ENCODE measurements around the gene CISH.

The CISH gene

DNA sequence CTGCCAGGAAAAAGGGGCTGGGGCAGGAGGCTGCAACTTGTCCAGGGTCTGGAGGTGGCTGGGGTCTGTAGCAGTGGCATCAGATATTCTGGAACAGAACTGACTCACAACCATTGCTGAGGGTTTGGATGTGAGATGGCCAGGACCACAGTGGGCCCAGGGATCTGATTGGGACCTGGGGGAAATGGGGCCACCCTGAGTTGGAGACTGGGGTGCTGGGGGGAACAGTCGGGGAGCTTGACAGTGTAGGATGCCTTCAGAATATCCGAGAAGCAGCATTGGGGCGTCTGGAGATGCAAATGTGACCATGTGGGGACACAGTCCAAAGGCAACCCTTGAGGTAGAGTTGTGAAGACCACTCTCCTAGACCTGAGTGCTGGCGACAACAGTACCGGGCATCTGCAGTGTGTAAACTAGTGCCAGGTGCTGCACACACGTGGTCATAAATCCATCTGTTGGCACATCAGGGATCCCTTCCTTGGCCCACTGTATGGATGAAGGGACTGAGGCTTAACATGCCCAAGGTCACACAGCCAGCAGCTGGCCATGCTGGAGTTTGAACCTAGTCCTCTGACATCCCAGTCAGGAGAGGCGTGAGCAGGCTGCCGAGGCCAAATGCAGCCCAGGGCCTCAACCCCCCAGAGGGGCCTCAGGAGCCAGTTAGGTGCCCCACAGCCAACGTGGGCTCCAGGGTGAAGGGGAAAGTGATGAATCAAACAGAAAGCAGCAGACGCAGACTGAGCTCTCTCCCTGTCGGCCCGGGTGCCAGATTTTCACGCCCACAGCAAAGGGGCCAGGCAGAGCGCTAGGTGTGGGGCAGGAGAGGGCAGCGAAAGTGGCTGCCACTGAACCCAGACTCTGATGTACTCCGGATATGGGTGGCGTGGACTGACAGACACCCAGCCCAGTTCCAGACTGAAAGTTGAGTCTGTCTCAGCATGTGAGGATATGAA is 23.5 kb downstream of the CISH start:
- Histone ChIP-seq H3K4me3 (ENCODE audit: low read length) (no peak overlapping the region), H3K9ac (ENCODE audit: low read length) (no peak overlapping the region), H3K4me1 (ENCODE audit: control insufficient read depth, insufficient read depth, low read length) (peaks cover 70% of the 10 kb centered on the region), H3K27me3 (replicated peaks; ENCODE audit: control insufficient read depth, insufficient read depth, low read length) (no peaks in the 10 kb centered on the region), H3K36me3 (ENCODE audit: control insufficient read depth, insufficient read depth, low read length, severe bottlenecking) (no peaks in the 10 kb centered on the region), H3K9me3 (ENCODE audit: control insufficient read depth, low read length) (no peaks in the 10 kb centered on the region)
- DNase-seq (ENCODE audit: low read depth) = no peak

DNA sequence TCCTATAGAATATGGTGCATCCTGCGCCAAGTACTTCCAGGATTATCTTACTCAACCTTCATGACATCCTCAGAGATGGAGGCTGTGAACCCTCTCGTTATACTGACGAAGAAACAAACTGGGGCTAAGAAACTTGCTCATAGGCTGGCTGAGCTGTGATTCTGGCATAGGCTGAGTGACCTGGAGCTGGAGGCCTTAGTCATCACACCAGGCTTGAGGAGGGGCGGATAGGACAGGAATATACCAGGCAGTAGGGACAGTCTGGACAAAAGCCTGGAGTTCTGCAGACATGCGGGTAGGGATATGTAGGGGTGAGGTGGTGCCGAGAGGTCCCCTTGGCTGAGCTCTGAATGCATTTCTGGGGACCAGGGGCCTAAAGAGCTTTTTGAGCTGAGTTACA is 24.2 kb downstream of the CISH start:
- no peaks in the 10 kb centered on the region for H3K36me3 ChIP-seq (ENCODE audit: control insufficient read depth, insufficient read depth, low read length, severe bottlenecking)
- H3K4me3 ChIP-seq (ENCODE audit: low read length) = no peak overlapping the region
- H3K9ac ChIP-seq (ENCODE audit: low read length) = no peak overlapping the region
- no peaks in the 10 kb centered on the region for H3K27me3 ChIP-seq (replicated peaks; ENCODE audit: control insufficient read depth, insufficient read depth, low read length)
- DNase-seq (ENCODE audit: low read depth) = no peak
- no peaks in the 10 kb centered on the region for H3K9me3 ChIP-seq (ENCODE audit: control insufficient read depth, low read length)
- peaks cover 71% of the 10 kb centered on the region for H3K4me1 ChIP-seq (ENCODE audit: control insufficient read depth, insufficient read depth, low read length)

DNA sequence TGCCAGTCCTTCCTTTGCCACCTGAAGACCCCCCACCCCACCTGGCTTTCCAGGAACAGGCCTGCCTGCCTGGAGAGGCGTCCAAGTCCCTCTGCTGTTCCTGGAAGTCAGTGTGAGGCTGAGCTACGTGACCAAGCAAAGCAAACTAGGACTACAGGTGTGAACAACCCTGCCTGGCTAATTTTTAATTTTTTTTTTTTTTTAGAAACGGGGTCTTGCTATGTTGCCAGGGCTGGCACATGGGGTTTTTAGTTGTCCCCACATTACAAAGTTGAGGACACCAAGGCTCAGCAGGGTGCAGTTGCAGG is 24.9 kb downstream of the CISH start:
- Histone ChIP-seq H3K4me3 (ENCODE audit: low read length) (no peak overlapping the region), H3K36me3 (ENCODE audit: control insufficient read depth, insufficient read depth, low read length, severe bottlenecking) (no peaks in the 10 kb centered on the region), H3K4me1 (ENCODE audit: control insufficient read depth, insufficient read depth, low read length) (peaks cover 73% of the 10 kb centered on the region), H3K9me3 (ENCODE audit: control insufficient read depth, low read length) (no peaks in the 10 kb centered on the region), H3K9ac (ENCODE audit: low read length) (no peak overlapping the region), H3K27me3 (replicated peaks; ENCODE audit: control insufficient read depth, insufficient read depth, low read length) (no peaks in the 10 kb centered on the region)
- DNase-seq (ENCODE audit: low read depth) = no peak

DNA sequence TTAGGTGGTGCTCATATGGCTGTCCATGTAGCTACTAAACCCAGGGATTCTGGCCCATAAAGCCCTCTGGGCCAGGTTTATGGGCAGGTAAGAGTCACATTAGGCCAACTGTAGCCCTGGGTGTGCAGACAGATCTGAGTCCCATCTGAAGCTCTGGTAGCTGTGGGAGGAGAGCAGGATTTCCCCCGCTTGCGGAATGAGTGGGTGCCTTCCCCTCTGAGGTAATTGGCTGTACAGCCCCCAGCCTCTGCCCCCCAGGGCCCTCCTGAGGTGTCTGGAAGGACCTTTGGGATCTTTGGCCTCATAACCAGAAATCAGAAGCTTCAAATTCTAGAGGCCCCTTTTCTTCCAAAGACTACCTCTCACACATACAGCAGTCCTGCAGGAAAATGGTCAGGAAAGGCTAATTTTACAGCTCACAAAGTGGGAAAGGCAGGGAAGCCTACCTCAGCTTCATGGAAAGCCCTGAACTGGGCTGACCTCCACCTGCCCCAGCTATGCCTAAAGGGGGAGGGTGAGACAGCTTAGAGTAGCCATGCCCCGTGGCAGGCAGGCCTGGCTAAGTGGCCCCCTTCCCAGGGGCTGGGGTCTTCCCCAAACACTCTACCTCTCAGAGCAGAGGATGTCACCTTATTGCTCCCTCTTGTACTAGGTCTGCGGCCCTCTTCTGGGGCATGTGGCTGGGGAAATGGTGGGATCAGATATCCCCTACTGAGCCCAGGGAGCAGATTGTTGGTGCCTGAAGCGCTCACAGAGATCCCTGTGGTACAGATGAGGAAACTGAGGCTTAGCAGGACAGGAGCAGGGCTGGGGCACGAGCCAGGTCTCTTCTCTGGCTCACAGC is 25.4 kb downstream of the CISH start:
- no peak overlapping the region for H3K9ac ChIP-seq (ENCODE audit: low read length)
- H3K4me1 ChIP-seq (ENCODE audit: control insufficient read depth, insufficient read depth, low read length) = peaks cover 76% of the 10 kb centered on the region
- H3K36me3 ChIP-seq (ENCODE audit: control insufficient read depth, insufficient read depth, low read length, severe bottlenecking) = no peaks in the 10 kb centered on the region

DNA sequence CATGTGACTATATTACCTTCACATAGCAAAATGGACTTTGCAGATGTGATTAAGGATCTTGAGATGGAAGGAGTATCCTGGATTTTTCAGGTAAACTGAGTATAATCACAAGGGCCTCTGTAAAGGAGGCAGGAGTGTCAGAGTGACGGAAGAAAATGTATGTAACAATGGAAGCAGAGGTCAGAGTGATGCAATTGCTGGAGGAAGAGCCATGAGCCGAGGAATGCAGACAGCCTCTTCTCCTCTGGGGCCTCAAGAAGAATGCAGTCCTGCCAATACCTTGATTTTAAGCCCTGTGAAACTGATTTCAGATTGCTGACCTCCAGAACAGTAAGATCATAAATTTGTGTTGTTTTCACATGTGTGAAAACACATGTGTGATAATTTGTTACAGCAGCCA is 27.2 kb downstream of the CISH start:
- no peaks in the 10 kb centered on the region for H3K36me3 ChIP-seq (ENCODE audit: control insufficient read depth, insufficient read depth, low read length, severe bottlenecking)
- H3K4me1 ChIP-seq (ENCODE audit: control insufficient read depth, insufficient read depth, low read length) = peaks cover 67% of the 10 kb centered on the region
- no peak overlapping the region for H3K9ac ChIP-seq (ENCODE audit: low read length)
- H3K27me3 ChIP-seq (replicated peaks; ENCODE audit: control insufficient read depth, insufficient read depth, low read length) = no peaks in the 10 kb centered on the region
- H3K9me3 ChIP-seq (ENCODE audit: control insufficient read depth, low read length) = no peaks in the 10 kb centered on the region
- H3K4me3 ChIP-seq (ENCODE audit: low read length) = no peak overlapping the region
- DNase-seq (ENCODE audit: low read depth) = peak; percentile 30

More for the DNA sequence above, 25.4 kb downstream of the CISH start:
- no peaks in the 10 kb centered on the region for H3K27me3 ChIP-seq (replicated peaks; ENCODE audit: control insufficient read depth, insufficient read depth, low read length)
- H3K9me3 ChIP-seq (ENCODE audit: control insufficient read depth, low read length) = no peaks in the 10 kb centered on the region
- no peak for DNase-seq (ENCODE audit: low read depth)
- H3K4me3 ChIP-seq (ENCODE audit: low read length) = no peak overlapping the region

DNA sequence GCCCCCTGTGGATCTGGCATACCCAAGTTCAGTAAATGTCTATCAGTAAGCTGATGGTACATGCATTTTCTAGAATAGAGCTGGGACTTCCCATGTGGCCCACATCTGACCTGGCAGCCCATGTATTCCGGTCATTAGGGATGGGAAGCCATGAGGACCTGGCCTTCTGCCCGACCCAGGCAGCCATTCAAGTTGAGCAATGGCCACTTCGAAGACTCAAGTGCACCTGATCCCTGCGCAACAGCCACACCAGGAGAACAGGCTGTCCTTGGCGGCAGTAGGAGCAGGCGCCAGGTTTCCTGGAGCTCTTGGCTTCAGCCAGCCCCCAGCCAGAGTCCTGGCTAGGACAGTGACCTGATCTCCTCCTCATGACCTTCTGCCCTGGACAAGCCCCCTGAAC is 27.7 kb downstream of the CISH start:
- no peak for DNase-seq (ENCODE audit: low read depth)
- H3K27me3 ChIP-seq (replicated peaks; ENCODE audit: control insufficient read depth, insufficient read depth, low read length) = no peaks in the 10 kb centered on the region
- peaks cover 62% of the 10 kb centered on the region for H3K4me1 ChIP-seq (ENCODE audit: control insufficient read depth, insufficient read depth, low read length)
- H3K9ac ChIP-seq (ENCODE audit: low read length) = no peak overlapping the region
- H3K9me3 ChIP-seq (ENCODE audit: control insufficient read depth, low read length) = no peaks in the 10 kb centered on the region
- H3K4me3 ChIP-seq (ENCODE audit: low read length) = no peak overlapping the region
- no peaks in the 10 kb centered on the region for H3K36me3 ChIP-seq (ENCODE audit: control insufficient read depth, insufficient read depth, low read length, severe bottlenecking)

DNA sequence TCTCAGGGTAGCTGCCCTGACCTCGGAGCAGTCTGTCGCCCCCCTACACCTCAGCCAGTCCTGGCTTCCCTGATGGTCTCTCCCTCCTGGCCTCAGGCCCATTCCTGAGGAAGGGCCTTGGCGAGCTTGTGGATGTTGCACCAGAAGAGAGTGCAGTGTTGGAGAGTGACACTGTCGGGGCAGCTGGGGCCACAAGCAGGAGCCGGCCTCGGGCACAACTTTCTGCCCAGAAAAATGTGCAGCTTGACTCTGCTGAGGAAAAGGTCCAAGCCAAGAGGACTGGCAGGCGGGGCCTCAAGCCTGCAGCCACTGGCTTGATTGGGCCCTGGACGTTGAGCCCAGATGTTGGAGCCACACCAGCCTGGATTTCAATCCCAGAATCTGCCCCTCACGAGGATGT is 29.5 kb downstream of the CISH start:
- Histone ChIP-seq H3K4me1 (ENCODE audit: control insufficient read depth, insufficient read depth, low read length) (peaks cover 44% of the 10 kb centered on the region), H3K9me3 (ENCODE audit: control insufficient read depth, low read length) (no peaks in the 10 kb centered on the region), H3K9ac (ENCODE audit: low read length) (no peak overlapping the region), H3K36me3 (ENCODE audit: control insufficient read depth, insufficient read depth, low read length, severe bottlenecking) (peaks cover 12% of the 10 kb centered on the region), H3K27me3 (replicated peaks; ENCODE audit: control insufficient read depth, insufficient read depth, low read length) (no peaks in the 10 kb centered on the region), H3K4me3 (ENCODE audit: low read length) (no peak overlapping the region)
- no peak for DNase-seq (ENCODE audit: low read depth)

DNA sequence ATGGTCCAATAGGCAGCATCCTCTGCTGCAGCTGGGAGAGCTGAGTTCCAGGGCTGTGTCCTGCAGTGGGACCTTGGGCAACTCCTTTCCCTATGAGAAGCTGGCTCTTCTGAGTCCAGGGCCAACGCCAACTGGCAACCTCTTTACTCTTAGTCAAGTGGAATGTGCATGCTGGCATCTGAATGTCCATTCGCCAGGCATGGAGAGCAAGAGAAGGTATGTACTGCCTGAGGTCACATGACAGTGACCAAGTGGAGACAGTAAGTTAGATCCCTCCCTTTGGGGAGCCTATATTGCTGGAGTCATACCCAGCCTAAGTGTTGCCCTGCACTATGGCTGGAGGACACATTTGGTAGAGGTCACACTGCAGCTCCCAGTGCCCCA is 30.1 kb downstream of the CISH start:
- H3K9me3 ChIP-seq (ENCODE audit: control insufficient read depth, low read length) = no peaks in the 10 kb centered on the region
- H3K4me3 ChIP-seq (ENCODE audit: low read length) = no peak overlapping the region
- peaks cover 16% of the 10 kb centered on the region for H3K36me3 ChIP-seq (ENCODE audit: control insufficient read depth, insufficient read depth, low read length, severe bottlenecking)
- H3K9ac ChIP-seq (ENCODE audit: low read length) = no peak overlapping the region
- no peak for DNase-seq (ENCODE audit: low read depth)
- no peaks in the 10 kb centered on the region for H3K27me3 ChIP-seq (replicated peaks; ENCODE audit: control insufficient read depth, insufficient read depth, low read length)
- peaks cover 41% of the 10 kb centered on the region for H3K4me1 ChIP-seq (ENCODE audit: control insufficient read depth, insufficient read depth, low read length)

DNA sequence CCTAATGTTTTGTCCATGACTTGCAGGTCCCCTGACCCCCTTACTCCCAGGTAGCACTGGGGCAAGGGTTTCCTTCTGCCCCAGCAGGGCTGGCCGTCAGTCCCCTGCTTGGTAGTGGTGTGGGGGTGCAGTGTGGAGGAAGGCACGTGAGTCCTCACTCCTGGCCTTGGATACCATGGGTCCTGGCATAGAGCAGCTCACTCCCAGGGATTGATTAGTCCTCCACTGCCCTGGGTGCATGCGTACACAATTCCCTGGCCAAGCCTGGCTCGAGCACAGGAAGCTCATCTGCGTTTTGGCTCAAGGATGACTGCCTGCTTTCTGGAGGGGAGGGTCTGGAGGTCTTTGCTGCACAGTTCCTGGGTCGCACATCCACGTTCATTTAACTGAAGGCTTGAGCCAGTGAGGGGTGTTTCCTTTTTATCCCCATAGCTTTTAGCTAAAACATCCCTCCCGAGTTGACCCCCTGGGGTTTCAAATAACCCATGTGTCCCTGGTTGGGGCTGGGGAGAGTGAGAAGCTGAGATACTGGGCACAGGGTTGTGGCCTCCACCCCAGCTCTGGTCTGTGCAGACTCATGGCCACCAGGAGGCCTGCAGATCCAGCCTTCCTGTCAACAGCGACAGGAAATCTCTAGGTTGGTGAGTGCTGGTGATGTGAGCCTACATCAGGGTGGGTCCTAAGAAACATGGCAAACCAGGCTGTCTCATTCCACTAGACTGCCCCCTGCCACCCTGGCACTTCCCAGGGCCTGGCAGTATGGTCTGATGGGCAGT is 30.7 kb downstream of the CISH start:
- DNase-seq (ENCODE audit: low read depth) = no peak
- Histone ChIP-seq H3K9ac (ENCODE audit: low read length) (no peak overlapping the region), H3K27me3 (replicated peaks; ENCODE audit: control insufficient read depth, insufficient read depth, low read length) (no peaks in the 10 kb centered on the region), H3K4me3 (ENCODE audit: low read length) (no peak overlapping the region), H3K9me3 (ENCODE audit: control insufficient read depth, low read length) (no peaks in the 10 kb centered on the region), H3K36me3 (ENCODE audit: control insufficient read depth, insufficient read depth, low read length, severe bottlenecking) (peaks cover 16% of the 10 kb centered on the region), H3K4me1 (ENCODE audit: control insufficient read depth, insufficient read depth, low read length) (peaks cover 41% of the 10 kb centered on the region)

DNA sequence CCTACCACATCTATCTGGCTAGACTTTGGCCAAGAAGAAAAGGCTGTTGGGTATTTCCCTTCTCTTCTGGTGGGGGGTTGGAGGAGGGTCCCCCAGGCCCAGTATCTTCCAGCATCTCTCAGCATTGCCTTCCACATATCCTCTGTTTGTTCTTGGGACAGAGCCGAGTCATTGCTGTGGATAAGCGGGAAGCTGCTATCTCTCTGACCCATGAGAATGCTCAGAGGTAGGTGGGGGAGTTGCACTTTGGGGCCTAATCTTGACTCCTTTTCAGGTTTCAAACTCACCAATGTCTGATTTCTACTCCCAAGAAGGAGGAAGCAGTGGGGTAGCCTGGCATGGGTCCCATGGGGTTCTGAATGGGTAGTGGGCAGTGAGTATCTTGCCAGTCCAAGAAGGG is 34.2 kb downstream of the CISH start:
- Histone ChIP-seq H3K4me1 (ENCODE audit: control insufficient read depth, insufficient read depth, low read length) (peaks cover 14% of the 10 kb centered on the region), H3K9ac (ENCODE audit: low read length) (no peak overlapping the region), H3K36me3 (ENCODE audit: control insufficient read depth, insufficient read depth, low read length, severe bottlenecking) (peaks cover 22% of the 10 kb centered on the region), H3K27me3 (replicated peaks; ENCODE audit: control insufficient read depth, insufficient read depth, low read length) (no peaks in the 10 kb centered on the region), H3K4me3 (ENCODE audit: low read length) (no peak overlapping the region), H3K9me3 (ENCODE audit: control insufficient read depth, low read length) (no peaks in the 10 kb centered on the region)
- no peak for DNase-seq (ENCODE audit: low read depth)

DNA sequence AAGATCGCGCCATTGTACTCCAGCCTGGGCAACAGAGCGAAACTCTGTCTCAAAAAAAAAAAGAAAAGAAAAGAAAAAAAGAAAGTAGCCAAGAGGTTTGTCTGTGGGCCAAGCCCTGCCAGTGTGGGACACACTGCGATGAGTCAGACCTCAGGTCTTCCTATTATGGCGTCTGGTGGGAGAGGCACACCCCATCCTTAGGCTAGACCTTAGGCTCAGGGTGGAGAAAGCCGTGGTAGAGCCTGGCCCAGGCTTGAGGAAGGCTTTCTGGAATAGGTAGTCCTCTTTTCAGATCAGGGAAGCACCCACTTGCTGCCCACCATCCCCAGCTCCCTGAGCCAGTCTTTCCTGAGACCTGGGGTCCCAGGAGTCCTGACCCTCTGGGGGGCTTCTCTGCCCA is 36.2 kb downstream of the CISH start:
- peaks cover 7% of the 10 kb centered on the region for H3K4me1 ChIP-seq (ENCODE audit: control insufficient read depth, insufficient read depth, low read length)
- no peak for DNase-seq (ENCODE audit: low read depth)
- no peaks in the 10 kb centered on the region for H3K9me3 ChIP-seq (ENCODE audit: control insufficient read depth, low read length)
- no peak overlapping the region for H3K9ac ChIP-seq (ENCODE audit: low read length)
- H3K36me3 ChIP-seq (ENCODE audit: control insufficient read depth, insufficient read depth, low read length, severe bottlenecking) = peaks cover 22% of the 10 kb centered on the region
- H3K27me3 ChIP-seq (replicated peaks; ENCODE audit: control insufficient read depth, insufficient read depth, low read length) = no peaks in the 10 kb centered on the region
- H3K4me3 ChIP-seq (ENCODE audit: low read length) = no peak overlapping the region
